VCaP (cell line): ENCODE results near the gene TMPRSS9.

ENCODE experiments used
- H3K27ac ChIP-seq: fragments of 450-650 bp; 2 replicates; pipeline ENCODE4 v1.5.1; 2017
- TF ChIP-seq, protein P1 (sequence below): fragments of 450-650 bp; conservative IDR thresholded peaks from 2 replicates; pipeline ENCODE4 v1.5.1; 2017; ENCODE audit warnings: mild to moderate bottlenecking, moderate library complexity

TMPRSS9 gene

DNA sequence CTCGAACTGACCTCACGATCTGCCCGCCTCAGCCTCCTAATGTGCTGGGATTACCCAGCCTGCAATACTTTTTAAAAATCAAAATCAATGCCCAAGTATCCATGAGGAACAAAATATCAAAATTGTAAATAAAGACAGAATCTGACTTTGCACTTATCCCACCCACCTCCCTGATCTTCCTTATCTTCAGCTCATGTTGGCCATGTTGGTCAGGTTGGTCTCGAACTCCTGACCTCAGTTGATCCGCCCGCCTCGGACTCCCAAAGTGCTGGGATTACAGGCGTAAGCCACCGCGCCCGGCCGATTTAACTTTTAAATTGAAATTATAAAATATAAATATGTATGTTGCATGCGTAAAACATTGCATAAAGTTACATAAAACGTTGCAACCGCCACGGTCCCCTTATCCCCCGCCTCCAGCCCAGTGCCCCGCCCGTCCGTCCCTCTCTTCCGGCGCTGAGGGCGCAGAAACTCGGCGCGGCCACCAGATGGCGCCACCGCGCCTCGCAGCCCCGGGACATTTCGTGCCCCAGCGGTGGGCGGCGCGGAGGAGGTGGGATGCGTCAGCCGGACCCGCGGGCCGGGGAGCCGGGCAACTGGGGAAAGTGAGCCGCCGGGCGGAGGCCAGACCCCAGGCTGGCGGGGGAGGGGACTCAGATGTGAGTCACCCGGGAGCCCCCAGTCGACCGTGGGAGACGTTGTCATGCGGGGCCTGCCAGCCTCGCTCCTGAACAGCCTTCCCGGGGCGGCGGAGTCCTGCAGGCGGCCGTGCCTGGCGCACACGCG, 114.4 kb downstream of the TMPRSS9 start:
- H3K27ac ChIP-seq, result peak overlapping the region; percentile 72
- TF ChIP-seq, protein P1, sequence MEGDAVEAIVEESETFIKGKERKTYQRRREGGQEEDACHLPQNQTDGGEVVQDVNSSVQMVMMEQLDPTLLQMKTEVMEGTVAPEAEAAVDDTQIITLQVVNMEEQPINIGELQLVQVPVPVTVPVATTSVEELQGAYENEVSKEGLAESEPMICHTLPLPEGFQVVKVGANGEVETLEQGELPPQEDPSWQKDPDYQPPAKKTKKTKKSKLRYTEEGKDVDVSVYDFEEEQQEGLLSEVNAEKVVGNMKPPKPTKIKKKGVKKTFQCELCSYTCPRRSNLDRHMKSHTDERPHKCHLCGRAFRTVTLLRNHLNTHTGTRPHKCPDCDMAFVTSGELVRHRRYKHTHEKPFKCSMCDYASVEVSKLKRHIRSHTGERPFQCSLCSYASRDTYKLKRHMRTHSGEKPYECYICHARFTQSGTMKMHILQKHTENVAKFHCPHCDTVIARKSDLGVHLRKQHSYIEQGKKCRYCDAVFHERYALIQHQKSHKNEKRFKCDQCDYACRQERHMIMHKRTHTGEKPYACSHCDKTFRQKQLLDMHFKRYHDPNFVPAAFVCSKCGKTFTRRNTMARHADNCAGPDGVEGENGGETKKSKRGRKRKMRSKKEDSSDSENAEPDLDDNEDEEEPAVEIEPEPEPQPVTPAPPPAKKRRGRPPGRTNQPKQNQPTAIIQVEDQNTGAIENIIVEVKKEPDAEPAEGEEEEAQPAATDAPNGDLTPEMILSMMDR, result peak; percentile 97

DNA sequence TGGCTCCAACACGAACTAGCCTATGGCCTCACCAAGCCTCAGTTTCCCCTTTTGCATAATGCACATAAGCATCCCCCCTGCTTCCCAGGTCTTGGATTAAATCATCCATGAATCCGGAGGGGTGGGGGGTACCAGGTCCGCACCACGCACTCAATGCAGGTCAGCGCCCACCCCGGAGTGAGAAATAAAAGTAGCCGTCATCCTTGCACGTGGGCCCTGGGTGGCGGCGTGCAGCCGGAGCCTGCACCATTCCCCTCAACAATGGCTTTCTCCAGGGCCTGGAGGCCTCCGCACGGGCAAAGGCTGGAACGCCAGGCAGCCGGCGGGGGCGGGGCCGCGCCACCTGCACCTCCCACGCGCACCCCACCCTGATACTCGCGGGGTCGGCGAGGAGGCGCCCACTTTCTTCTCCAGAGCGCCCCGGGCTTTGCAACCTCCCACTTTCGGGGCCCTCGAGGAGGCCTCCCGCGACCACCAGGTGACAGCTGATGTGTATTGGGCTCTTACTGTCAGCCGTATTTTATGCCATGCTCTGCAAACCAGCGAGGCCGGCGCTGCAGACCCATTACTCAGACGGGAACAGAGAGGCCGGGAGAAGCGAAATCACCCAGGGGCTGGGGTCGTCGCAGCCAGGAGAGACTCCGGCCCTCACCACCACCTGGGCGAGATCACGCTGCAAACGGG, 115.1 kb downstream of the TMPRSS9 start:
- peak overlapping the region; percentile 72 for H3K27ac ChIP-seq
- TF ChIP-seq, protein P1, result no peak
